Body of pancreas (tissue), 4 donors: ENCODE data around the gene DMXL1.

ENCODE experiments used
- CTCF ChIP-seq, 7 experiments: fragments of 450-650 bp in 4 of 7; fragments of 200-600 bp in 3 of 7; sonication (generic) in 3 of 7; IDR thresholded peaks; one replicate each; pipeline ENCODE4 v1.5.1; 2016 to 2019; ENCODE audit warnings: antibody characterized with exemption in 7 of 7
- POLR2A ChIP-seq, 3 donors: fragments of 450-650 bp; IDR thresholded peaks; one replicate each; pipeline ENCODE4 v1.6.1; 2016; ENCODE audit warnings: antibody characterized with exemption in 3 of 3, mild to moderate bottlenecking in 2 of 3

- TF ChIP-seq POLR2A (IDR thresholded peaks at IDR 0.05), result no peak
- no peak for TF ChIP-seq CTCF (IDR thresholded peaks at IDR 0.05)
Measured at GRCh38 chr5:119273391-119273839, 202.5 kb downstream of the DMXL1 start.
